ENCODE results near the gene NTSR1. TPM values are rescaled to one million over a fixed set of nuclear protein-coding genes. Genes with fewer than 3 reads are reported as not detected.

Gene NTSR1
- total and polyA plus RNA-seq, 2 of the 8 experiments (the other 6 are each of a cell fraction or from before 2014, with no cell fraction given) = 0.53 to 0.89 TPM

GRCh38 chr20:62788607-62789006, 80.0 kb downstream of the NTSR1 start:
- no peak overlapping the region for H3K4me3 ChIP-seq (ENCODE audit: extremely low read depth in 1 of 4, insufficient read depth in 2 of 4, low read depth in 3 of 4, low read length in 4 of 4)
- no peak overlapping the region for H3K9ac ChIP-seq (replicated peaks in 1 of 4; ENCODE audit: extremely low read depth in 1 of 4, low read depth in 3 of 4, low read length in 3 of 4)
- no peaks in the 10 kb centered on the region for H3K79me1 ChIP-seq (ENCODE audit: low read depth, low read length)
- H3K27ac ChIP-seq (ENCODE audit: low read depth, low read length) = no peak overlapping the region
- no peak overlapping the region for H3K23ac ChIP-seq (ENCODE audit: insufficient read length)
- ChIA-PET POLR2A (ENCODE audit: partially characterized antibody) (interaction anchor here (0.6 kb wide), 1 partner anchor 16 kb away, joined by 3 read pairs; the partner anchor contains the start of gene OGFR), CTCF (ENCODE audit: partially characterized antibody) (interaction anchor here (0.6 to 6.4 kb wide), 15 partner anchors 9 to 826 kb away, joined by 3 to 47 read pairs (median 12); partner anchors contain the start of gene NTSR1)
- H3K56ac ChIP-seq (replicated peaks; ENCODE audit: insufficient read length, low read depth, low read length) = no peak overlapping the region
- no peak overlapping the region for H3K14ac ChIP-seq (ENCODE audit: insufficient read length)
- H3K4me1 ChIP-seq (replicated peaks in 1 of 4; ENCODE audit: control insufficient read depth in 3 of 4, insufficient read depth in 4 of 4, low read length in 3 of 4) = peaks cover 0 to 4% (median 1%) of the 10 kb centered on the region in 4 experiments; a peak in 4 of 7 replicates
- H3K9me3 ChIP-seq (ENCODE audit: insufficient read depth in 2 of 2, low read depth in 1 of 2, low read length in 1 of 2) = no peaks in the 10 kb centered on the region
- H4K8ac ChIP-seq (ENCODE audit: extremely low read depth, insufficient read depth, low read length) = no peak overlapping the region
- 0 out of 2 replicates have a peak overlapping the region, but pooled peaks have one; percentile 46 for H2BK15ac ChIP-seq (ENCODE audit: low read length)
- H3K23me2 ChIP-seq (ENCODE audit: low read depth, low read length) = no peaks in the 10 kb centered on the region
- H4K91ac ChIP-seq (replicated peaks; ENCODE audit: insufficient read length, low read length) = no peak overlapping the region
- FAIRE-seq (no peak), DNase-seq (ENCODE audit: low read depth in 1 of 2, low spot score in 2 of 2) (no peak)
- no peak overlapping the region for H4K5ac ChIP-seq (ENCODE audit: insufficient read length, low read depth, low read length)
- no peak overlapping the region for H2BK20ac ChIP-seq (ENCODE audit: low read length)
- no peaks in the 10 kb centered on the region for H4K20me1 ChIP-seq (replicated peaks in 1 of 2; ENCODE audit: control insufficient read depth in 1 of 2, insufficient read depth in 2 of 2, low read length in 2 of 2)
- no peak overlapping the region for H2AK5ac ChIP-seq (ENCODE audit: low read depth, low read length)
- H2BK5ac ChIP-seq (ENCODE audit: low read depth, low read length) = no peak overlapping the region
- H3K18ac ChIP-seq (ENCODE audit: extremely low read depth, low read length) = no peak overlapping the region
- 92% methylated on average over 13 of the region's 15 CpGs; no CpG with 5 or more reads in 1 of the 2 experiments for WGBS, 2 experiments (ENCODE audit: extremely low coverage in 1 of 2, insufficient coverage in 1 of 2, insufficient read length in 1 of 2, insufficient replicate concordance in 2 of 2, low coverage in 1 of 2, low lambda C conversion rate in 2 of 2, missing lambda C conversion rate in 1 of 2)
- H2BK120ac ChIP-seq (replicated peaks; ENCODE audit: low read depth, low read length) = no peak overlapping the region
- peaks cover 0 to 3% (median 0%) of the 10 kb centered on the region in 4 experiments; a peak in 3 of 7 replicates for H3K27me3 ChIP-seq (replicated peaks in 1 of 4; ENCODE audit: control insufficient read depth in 3 of 4, extremely low read depth in 1 of 4, insufficient read depth in 3 of 4, low read length in 3 of 4)
- no peak overlapping the region for H3K4me2 ChIP-seq (ENCODE audit: insufficient read depth in 1 of 2, low read depth in 2 of 2, low read length in 2 of 2)
- H3K4ac ChIP-seq (replicated peaks; ENCODE audit: insufficient read length, low read depth, low read length) = no peak overlapping the region
- H3K36me3 ChIP-seq (ENCODE audit: control insufficient read depth in 2 of 4, insufficient read depth in 4 of 4, low read length in 3 of 4) = no peaks in the 10 kb centered on the region
- H3K79me2 ChIP-seq (ENCODE audit: control insufficient read depth in 1 of 2, insufficient read depth in 2 of 2, low read length in 2 of 2) = no peaks in the 10 kb centered on the region
- H2BK12ac ChIP-seq (ENCODE audit: low read depth, low read length) = no peak overlapping the region
- H2AFZ ChIP-seq (ENCODE audit: low read length) = no peak overlapping the region
- no peak for TF ChIP-seq TAF1 (IDR thresholded peaks at IDR 0.05; ENCODE audit: low read depth, low read length)
- TF ChIP-seq TAF7 (optimal IDR thresholded peaks at IDR 0.05; ENCODE audit: borderline replicate concordance, low read depth, low read length) = no peak
- TF ChIP-seq EZH2 (IDR thresholded peaks at IDR 0.05; ENCODE audit: low read depth, low read length, severe bottlenecking) = no peak
- TF ChIP-seq SIN3A (conservative IDR thresholded peaks at IDR 0.05 in 1 of 2, IDR thresholded peaks at IDR 0.05 in 1 of 2; ENCODE audit: low read depth in 1 of 2, low read length in 2 of 2) = no peak
- no peak for TF ChIP-seq RFX5 (IDR thresholded peaks at IDR 0.05; ENCODE audit: borderline replicate concordance, low read depth, low read length)
- TF ChIP-seq CEBPB (IDR thresholded peaks at IDR 0.05; ENCODE audit: low read depth, low read length) = no peak
- no peak for TF ChIP-seq RNF2 (IDR thresholded peaks at IDR 0.05; ENCODE audit: borderline replicate concordance, low read depth, low read length, missing control alignments, poor library complexity, severe bottlenecking)
- TF ChIP-seq POLR2AphosphoS5 (IDR thresholded peaks at IDR 0.05; ENCODE audit: low read depth, low read length) = no peak
- TF ChIP-seq YY1 (IDR thresholded peaks at IDR 0.05; ENCODE audit: low read depth, low read length) = no peak
- TF ChIP-seq EP300 (IDR thresholded peaks at IDR 0.05; ENCODE audit: borderline replicate concordance in 1 of 2, low read depth in 2 of 2, low read length in 2 of 2) = no peak
- no peak for TF ChIP-seq JUND (IDR thresholded peaks at IDR 0.05; ENCODE audit: low read length)
- no peak for TF ChIP-seq SAP30 (IDR thresholded peaks at IDR 0.05; ENCODE audit: insufficient read depth, insufficient replicate concordance, low read length)
- no peak for TF ChIP-seq TEAD4 (IDR thresholded peaks at IDR 0.05; ENCODE audit: low read depth, low read length)
